Effector CD8-positive, alpha-beta T cell (primary cell): ENCODE data around the gene TTC31.
A peak's percentile ranks its signal among the peaks of the same experiment; 100 is the strongest.
"Not testable (repeated sequence)": the region's sequence is repeated elsewhere in the genome, so short reads cannot be mapped to it uniquely, and the experiment has no call there.

Source experiments
- DNase-seq: peaks from one replicate; lab custom pipeline; 2025; lab: John Stamatoyannopoulos, UW
- total RNA-seq, 4 experiments: gene quantifications; one replicate each; lab custom pipeline; 2026; lab: John Stamatoyannopoulos, UW

The TTC31 gene
- 43.0 to 64.1 (median 49.5) reads per million in 4 experiments for total RNA-seq

DNA sequence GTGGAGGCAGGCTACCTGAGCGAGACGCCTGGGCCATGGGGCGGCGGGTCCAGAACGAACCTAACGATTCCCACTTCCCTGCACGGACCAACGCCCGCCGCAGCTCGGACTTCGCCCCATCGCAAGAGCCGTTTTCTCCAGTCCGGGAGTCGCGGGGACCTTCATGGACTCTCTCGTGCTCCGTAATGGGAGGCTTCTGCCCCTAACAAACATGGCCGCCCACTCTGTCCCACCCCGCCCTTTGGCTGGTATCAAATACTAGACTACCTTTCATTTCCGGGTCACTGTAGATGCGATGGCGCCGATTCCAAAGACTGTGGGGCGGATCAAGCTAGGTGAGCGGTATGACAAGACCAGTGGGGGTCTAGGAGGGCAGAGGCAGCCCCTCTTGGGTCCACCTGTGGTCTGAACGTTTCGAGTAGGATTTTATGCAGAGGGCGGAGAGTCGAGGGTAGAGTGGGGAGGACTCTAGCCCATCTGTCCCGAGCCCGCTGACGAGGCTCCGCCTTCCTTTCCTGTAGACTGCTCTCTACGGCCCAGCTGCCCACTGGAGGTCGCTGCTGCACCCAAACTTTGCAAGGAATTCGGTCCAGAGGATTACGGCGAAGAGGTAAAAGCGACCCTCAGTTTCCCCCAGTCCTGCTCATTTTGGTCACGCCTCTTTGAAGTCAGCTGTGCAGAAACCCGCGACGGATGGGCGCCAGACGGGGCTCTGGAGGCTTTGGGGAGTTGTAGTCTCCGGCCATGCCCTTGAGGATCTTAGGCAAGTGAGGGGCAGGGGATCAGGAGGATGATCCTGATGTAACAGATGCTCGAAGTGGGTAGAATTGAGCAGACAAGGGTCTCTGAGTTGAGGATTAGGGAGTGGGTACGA is at the start of gene TTC31, which contains the start of gene CCDC142:
Gene TTC31 (plus strand): TSS at position 281 of the 874 bp plus-strand sequence. CDS start 15 bp downstream, at position 296.
Gene CCDC142 (minus strand): TSS at position 198 of the 874 bp plus-strand sequence. CDS start 161 bp downstream, at position 37.
- peak; percentile 87 for DNase-seq

- no peak for DNase-seq
These were observed 46.6 kb upstream of the TTC31 start for GRCh38 chr2:74436111-74436805.

- DNase-seq, result no peak
These were observed 45.8 kb upstream of the TTC31 start for GRCh38 chr2:74436848-74437695.

- no peak for DNase-seq
These were observed 44.6 kb upstream of the TTC31 start for GRCh38 chr2:74438248-74438647.

- DNase-seq, result no peak
These were observed 43.5 kb upstream of the TTC31 start for GRCh38 chr2:74439373-74439772.

- DNase-seq, result no peak
These were observed 43.0 kb upstream of the TTC31 start for GRCh38 chr2:74439803-74440377.

DNA sequence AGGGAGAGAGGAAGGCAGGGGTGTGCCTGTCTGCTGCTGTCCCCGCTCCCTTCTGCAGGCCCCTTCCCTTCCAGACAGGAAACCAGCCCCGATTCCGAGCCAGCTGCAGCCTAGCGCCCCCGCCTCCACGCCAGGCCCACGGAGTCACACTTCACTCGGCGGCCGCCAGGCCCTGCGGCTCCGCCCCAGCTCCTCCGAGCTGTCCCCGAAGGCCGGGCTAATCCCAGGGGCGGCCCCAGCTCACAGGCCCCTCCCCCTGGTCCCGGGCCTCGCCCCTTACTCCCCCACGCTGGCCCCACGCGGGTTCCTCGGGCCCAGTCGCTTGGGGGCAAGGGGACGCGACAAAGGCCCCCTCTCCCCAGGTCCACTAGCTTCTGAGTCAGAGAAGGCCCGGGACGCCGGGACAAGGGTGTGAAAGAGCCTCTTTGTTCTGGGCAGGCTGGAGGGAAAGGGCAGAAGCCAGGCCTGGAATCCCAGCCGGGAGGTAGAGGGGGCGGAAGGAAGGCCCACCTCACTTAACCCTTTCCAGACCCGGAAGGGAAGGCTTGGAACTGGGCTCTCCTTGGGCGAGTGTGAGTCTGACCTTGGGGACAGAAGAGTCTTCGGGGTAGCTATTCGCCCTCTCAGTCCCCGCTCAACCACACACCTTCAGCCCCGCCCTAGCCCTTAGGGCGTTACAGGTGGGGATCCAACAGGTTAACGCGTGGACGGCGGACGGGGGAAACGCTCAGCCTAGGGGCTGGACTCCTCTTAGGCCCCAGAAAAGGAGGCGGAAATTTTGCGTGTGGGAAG is 42.3 kb upstream of the TTC31 start:
- peak; percentile 15 for DNase-seq

DNA sequence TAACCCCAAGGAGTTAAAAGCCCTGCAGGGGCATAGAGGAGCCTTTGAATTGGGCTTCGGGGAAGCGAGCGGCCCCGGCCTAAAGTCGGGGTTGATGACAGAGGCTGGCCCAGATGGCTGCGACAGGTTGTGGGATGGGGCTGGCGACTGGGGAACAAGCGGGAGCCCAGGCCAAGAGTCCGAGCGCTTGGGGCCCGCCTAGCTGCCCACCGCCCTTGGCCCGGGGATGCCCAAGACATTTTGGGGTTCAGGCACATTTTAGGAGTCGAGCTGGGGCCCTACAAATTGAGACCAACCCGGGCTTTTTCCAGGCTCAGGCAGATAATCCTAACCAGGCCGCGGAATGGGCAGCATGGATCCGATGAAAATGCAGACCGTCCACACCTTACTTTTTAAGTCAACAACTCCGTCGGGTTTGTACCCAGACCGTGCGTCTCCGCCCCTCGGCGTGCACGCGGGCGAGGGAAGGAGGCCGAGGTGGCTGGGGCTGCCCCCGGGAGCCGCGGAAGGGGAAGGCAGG is 41.7 kb upstream of the TTC31 start:
- no peak for DNase-seq

DNA sequence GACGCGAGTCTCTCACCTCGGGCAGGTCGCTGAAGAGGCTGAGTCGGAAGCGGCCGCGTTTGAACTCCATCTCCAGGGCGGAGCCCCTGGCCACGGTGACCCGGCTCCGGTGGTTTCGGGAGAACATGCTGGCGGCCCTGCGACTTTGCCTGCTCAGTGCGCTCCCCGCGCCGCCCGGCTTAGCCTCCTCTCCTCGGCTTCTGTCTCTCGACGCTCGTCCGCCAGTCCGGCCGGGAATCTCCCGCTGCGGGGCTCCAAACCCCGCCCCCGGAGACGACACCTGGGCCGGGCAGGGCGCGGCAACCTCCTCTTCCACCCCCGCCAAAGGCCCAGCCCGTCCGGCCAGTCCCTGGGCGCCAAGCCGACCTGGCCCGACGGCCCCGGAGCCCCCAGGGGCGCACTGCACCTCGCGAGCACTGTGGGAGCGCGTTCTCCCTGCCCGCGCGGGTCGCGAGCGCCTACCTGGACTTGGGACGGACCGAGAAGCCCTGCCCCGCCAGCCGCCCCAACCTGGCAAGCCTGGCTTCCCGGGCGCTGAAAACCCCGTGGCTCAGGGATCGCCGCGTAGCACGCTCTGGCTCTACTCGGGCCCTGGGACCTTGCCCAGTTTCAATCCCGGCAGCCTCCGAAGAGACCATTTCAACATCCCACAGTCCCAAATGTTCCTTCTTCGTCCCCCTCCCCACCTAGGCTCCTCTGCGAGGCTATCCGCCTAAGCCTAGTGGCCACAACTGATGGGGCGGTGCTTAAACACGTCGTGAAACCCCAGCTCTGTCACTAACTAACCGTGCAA is 41.0 kb upstream of the TTC31 start, which contains the start of gene RTKN:
Gene RTKN (minus strand): TSS at position 248 of the 793 bp plus-strand sequence. CDS start 121 bp downstream, at position 127.
- no peak for DNase-seq

GRCh38 chr2:74442483-74443297 is 40.2 kb upstream of the TTC31 start:
- not testable (repeated sequence) for DNase-seq

DNA sequence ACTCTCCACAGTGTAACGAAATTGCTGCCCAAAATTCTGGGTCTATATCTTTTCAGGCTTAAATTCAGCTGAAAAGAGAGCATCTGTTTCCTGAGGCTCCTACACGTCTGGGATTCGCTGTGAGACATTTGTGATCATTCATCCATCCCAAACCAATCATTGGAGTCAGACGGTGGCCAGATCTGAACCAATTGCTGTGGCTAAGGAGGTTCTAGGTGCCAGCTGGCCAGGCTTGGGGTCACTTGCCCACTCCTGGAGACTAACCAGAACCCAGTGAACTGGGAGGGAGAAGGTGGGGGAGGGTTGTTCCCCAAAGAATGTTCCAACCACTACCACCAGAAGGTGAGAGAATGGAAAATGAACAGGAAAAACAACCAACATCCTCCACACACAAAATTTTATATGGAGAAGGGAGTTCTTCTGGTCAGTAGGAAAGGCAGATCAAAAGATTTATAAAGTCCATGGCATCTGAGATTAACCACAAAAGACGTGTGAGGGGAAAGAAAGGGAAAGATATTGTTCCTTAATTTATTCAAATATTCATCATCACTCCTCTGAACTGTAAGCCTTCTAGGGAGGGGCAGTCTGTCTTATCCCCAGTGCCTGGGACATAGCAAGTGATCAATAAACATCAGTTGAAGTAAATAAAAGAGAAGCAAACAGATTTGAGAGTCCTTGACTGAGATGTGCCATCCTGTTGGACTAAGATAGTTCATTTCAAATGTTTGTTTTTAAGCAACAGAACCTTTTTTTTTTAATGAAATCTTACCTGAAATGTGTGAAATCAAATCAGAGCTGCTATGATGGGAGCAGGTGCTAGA is 38.2 kb upstream of the TTC31 start:
- no peak for DNase-seq

DNA sequence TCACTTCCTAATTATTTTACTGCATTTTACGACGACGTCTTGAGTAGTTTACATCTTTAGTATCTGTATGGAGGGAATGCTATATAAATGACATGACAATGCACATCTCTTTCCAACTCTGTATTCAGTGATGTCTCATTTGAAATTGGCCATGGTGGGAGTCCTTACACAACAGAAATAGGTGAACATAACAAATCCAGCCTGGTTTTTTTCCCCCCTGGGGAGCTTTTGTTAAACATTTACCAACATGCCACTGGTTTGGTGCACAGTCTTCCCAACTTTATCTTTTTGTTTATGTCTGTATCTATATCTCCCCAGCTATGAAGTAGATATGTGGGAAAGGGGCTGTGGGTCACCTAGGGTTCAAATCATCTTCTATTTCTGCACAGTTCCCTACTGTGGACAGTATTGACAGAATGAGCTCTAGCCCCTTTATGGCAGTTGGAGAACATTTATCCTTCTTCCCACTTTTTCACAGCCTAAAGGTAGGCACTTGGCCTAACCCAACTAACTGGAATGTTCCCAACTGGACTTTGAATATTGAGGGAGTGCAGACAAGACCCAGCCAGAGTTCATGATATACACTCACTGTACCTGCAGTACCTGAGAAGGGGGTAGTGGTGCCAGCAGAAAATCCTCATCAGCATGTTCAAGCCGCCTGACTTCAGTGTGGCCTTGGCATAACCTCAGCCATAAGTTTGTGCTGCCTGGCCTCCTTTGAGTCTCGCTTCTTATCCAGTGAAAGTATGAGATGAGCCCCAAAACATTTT is 35.5 kb upstream of the TTC31 start:
- no peak for DNase-seq

DNA sequence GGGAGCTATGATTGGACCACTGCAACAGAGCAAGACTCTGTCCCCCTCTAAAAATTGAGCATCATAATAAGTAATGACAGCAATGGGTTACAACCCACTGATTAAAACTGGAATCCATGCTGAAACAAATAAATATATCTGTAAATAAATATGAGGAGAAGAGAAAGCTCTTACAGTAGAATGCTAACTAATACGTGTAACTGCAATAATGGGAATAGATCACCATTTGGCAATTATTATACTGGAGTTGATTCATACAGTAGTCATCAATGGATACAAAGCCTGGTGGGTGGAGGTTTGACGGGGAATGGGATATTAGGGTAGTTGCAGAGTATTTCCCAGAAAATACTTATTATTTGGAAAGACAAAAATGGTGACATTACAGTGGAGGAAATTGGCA is 34.1 kb upstream of the TTC31 start:
- DNase-seq, result no peak

DNA sequence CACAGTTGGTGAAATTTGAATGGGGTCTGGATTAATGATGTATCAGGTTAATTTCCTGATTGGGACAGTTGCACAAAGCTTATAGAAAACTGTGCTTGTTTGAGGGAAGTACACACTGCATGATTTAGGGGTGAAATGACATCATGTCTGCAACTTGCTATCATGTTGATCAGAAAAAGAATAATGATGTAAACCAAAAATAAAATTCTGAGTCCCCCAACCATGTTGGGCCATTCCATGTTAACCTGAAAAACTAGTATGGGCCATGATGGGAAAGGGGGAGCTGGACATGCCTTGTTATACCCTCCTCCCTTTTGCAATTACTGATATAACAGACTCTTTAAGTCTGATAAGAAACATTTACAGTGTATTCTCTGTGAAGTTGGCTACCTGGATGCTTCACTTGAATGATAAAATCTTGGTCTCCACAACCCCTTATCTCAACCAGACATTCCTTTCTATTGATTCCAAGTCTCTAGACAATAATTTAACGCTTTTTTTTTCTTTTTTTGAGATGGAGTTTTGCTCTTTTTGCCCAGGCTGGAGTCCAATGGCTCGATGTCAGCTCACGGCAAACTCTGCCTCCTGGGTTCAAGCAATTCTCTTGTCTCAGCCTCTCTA is 32.2 kb upstream of the TTC31 start:
- DNase-seq, result no peak

- peak; percentile 94 for DNase-seq
These were observed 28.0 kb upstream of the TTC31 start, which contains the start of gene INO80B for GRCh38 chr2:74454654-74455511. Gene INO80B, plus strand, starts transcription at chr2:74455087. Its CDS starts 30 bp downstream, at chr2:74455117.
